Omental fat pad (tissue), 4 donors: ENCODE measurements around the gene TMEM63C. TPM values are rescaled to one million over a fixed set of nuclear protein-coding genes. Genes with fewer than 3 reads are reported as not detected.

Experiments
- ATAC-seq: fragments of 150-250 bp; one replicate; pipeline ENCODE4 v1.9.1; 2016; ENCODE audit warnings: mild to moderate bottlenecking, moderate library complexity; ENCODE audit not compliant: low FRiP score
- DNase-seq: peaks from one replicate; pipeline ENCODE4 v3.0.0-alpha.2; 2019; ENCODE audit warnings: low spot score
- total RNA-seq, 4 donors: library from RNA; depleted of rRNA; stranded (reverse); fragments of >200 nt; gene quantifications; one replicate each; pipeline ENCODE4 v1.1.0, GENCODE V29; 2016
- TF ChIP-seq, protein P1 (sequence below), 3 donors: fragments of 450-650 bp; IDR thresholded peaks; one replicate each; pipeline ENCODE4 v1.5.1; 2016 to 2017; ENCODE audit warnings: antibody characterized with exemption in 3 of 3, mild to moderate bottlenecking in 3 of 3, moderate library complexity in 2 of 3

TMEM63C gene
- total RNA-seq, 4 donors from 2014 or later = 0.13 TPM; not detected in 3

DNA sequence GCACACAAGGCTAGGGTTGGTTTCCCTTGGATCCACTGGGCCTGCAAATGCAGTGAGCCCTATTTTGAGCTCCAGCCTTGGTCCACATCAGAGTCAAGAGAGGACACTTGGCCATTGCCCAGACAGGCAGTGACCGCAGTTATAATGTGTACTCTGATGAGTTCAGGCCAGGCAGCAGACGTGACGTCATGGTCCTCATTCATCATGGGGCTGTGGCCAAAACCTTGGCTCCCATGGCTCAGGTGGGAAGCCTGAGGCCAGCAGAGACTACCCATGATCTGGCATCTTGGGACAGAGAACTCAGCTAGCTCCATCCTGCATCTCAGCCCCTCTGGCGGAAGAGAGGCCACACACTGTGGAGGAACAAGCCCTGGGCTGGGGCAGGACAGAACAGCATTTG is 16.4 kb downstream of the TMEM63C start:
- ATAC-seq (no peak), DNase-seq (no peak)
- TF ChIP-seq, protein P1, sequence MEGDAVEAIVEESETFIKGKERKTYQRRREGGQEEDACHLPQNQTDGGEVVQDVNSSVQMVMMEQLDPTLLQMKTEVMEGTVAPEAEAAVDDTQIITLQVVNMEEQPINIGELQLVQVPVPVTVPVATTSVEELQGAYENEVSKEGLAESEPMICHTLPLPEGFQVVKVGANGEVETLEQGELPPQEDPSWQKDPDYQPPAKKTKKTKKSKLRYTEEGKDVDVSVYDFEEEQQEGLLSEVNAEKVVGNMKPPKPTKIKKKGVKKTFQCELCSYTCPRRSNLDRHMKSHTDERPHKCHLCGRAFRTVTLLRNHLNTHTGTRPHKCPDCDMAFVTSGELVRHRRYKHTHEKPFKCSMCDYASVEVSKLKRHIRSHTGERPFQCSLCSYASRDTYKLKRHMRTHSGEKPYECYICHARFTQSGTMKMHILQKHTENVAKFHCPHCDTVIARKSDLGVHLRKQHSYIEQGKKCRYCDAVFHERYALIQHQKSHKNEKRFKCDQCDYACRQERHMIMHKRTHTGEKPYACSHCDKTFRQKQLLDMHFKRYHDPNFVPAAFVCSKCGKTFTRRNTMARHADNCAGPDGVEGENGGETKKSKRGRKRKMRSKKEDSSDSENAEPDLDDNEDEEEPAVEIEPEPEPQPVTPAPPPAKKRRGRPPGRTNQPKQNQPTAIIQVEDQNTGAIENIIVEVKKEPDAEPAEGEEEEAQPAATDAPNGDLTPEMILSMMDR (IDR thresholded peaks at IDR 0.05) = no peak

DNA sequence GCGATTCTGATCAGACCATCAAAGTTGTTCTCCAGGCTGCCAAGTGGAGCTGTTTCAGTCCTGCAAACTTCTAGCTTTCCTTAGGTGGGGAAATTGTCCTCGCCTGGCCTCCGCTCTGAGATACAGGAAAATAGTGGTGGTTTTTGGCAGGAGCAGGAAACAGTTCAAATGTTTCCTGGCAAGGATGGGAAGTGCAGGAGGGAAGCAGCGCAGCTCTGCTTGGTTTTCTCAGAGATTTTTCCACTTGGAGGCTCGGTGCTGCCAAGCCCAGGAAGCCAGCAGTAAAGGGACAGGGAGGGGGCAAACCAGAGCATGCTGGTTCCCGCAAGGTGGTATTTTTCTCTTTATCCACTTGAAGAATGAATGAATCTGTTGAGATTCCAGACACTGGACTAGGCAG is 17.0 kb downstream of the TMEM63C start:
- DNase-seq (no peak), ATAC-seq (no peak)
- TF ChIP-seq, protein P1 (IDR thresholded peaks at IDR 0.05) = no peak

DNA sequence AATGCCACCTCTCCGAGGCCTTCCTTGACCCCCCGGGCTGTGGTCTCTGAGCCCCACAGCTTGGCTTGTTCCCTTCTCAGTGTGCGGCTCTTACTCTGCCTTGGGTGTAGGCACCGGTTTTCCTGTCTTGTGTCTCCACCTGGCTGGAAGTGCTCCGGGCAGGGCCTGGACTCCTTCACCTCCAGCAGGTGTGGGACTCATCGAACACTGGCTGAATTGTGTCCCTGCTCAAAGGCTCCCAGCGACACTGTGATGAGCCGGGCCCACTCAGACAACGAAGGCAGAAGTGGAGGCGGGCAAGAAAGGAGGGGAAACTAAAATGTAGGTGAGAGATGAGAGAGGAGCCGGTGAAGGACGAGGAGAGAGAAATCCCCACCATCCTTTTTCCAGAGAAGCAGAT is 18.0 kb downstream of the TMEM63C start:
- ATAC-seq = no peak
- TF ChIP-seq, protein P1 (IDR thresholded peaks at IDR 0.05) = no peak
- DNase-seq = no peak

DNA sequence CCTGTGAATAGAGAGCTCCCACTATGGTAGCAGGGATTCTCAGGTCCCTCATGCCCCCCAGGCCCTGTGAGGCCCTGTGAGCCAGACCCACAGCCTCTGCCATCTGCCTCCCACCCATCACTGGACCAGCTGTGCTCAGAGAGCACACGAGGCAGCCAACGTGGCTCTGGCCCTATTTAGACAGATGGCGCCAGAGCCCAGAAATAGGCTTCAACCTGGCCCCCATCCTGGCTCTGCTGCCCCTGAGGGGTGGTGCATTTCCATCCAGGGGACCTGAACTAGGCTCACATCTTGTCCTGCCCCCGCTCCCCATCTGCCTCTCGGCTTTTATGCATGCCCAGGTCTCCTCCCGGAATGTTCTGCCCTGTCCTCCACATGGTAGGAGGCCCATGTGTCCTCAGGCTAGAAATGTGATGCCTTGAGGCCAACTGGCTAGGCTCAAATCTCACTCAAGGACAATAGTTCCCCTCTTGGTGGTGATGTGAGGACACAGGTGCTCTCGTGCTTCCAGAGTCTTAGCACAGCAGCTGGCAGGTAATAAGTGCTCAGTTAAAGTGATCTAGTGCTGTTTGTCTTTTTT is 18.9 kb downstream of the TMEM63C start:
- DNase-seq (no peak), ATAC-seq (no peak)
- TF ChIP-seq, protein P1 (IDR thresholded peaks at IDR 0.05) = no peak

DNA sequence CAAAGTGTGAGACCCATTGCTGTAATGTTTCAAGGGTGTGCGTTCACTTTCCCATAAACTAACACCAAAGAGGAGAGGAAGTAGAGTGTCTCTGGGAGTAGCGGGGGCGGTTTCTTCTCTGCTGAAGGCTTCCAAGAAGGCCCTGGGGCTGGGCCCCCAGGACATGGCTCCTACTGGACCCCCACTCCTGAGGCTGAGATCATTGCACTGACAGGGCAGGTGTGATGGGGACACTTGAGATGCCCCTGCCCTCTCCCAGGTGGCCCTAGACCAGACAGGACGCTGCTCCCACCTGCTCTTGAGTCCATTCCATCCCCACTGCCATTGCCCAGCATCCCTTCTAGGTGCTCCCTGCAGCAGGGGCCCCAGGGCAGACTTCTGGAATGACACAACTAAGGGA is 20.1 kb downstream of the TMEM63C start:
- TF ChIP-seq, protein P1 (IDR thresholded peaks at IDR 0.05) = no peak
- DNase-seq (no peak), ATAC-seq (no peak)

DNA sequence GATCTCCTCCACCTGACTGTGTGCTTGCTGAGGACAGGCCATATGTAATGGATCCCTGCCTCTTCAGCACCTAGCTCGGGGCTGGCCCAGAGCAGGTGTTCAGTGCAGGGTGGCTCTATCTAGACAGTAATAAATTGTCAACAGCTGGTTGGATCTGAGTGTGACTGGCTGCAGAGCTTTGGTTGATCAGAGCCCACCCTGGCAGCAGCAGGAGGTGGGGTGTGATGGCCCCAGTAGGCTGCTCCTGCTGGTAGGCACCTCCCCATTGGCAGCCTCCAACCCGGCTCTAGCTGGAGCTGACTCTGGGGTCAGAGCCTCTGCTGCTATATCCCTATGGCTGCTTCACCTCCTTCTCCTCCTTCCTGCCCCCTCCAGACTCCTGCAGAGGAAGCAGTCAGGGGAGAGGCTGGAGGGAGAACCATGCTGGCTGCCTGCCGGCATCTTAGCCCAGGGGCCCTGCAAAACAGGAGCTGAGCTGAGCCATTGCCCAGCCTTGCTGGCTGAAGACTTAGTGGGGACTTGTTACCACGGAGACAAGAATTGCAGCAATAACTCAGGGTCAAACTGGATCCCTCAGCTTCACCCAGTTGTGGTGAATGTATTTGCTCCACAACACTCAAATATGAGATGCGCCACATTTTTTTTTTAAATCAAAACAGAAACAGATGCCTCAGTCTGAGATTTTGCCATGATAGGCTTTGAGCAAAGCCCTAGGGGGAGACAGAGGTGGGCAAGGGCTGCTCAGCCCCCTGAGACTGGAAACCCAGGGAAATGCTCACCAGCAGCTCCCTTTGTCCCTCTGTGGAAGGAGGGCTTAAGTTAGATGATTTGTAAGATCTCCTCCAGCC is 22.2 kb downstream of the TMEM63C start:
- ATAC-seq (no peak), DNase-seq (no peak)
- TF ChIP-seq, protein P1 (IDR thresholded peaks at IDR 0.05) = no peak

DNA sequence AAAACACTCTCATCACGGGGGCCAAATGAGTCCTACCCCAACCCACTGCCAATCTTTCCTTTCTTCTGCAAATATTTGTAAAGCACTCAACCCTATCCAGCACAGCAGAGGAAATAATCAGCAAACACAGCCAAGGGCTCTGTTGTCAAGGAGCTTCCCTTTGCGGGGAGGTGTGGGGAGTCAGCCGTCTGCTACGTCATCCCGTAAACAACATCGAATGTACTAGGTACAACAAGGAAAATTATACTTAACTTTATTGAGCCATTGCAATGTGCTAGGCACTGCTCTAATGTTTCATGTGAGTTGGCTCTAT is 22.8 kb downstream of the TMEM63C start:
- ATAC-seq = no peak
- DNase-seq = no peak
- TF ChIP-seq, protein P1 (IDR thresholded peaks at IDR 0.05) = no peak
